ENCODE results near the gene PCSK6. TPM values are rescaled to one million over a fixed set of nuclear protein-coding genes. Genes with fewer than 3 reads are reported as not detected.

Gene PCSK6
- total RNA-seq, 1 donor from 2014 or later, result 0.40 TPM

GRCh38 chr15:101526442-101526841, 36.9 kb upstream of the PCSK6 start:
- H3K4me3 Mint-ChIP-seq (ENCODE audit: unreplicated experiment), result no peak overlapping the region
- H3K27me3 Mint-ChIP-seq (ENCODE audit: low read depth), result peaks cover 36% of the 10 kb centered on the region
- H3K27ac Mint-ChIP-seq (ENCODE audit: unreplicated experiment), result no peak overlapping the region
- H3K4me1 Mint-ChIP-seq (ENCODE audit: low read depth), result peaks cover 4% of the 10 kb centered on the region
- TF ChIP-seq CTCF (IDR thresholded peaks at IDR 0.05), result no peak
- no peaks in the 10 kb centered on the region for H3K9me3 Mint-ChIP-seq (ENCODE audit: low read depth)
- DNase-seq (ENCODE audit: low spot score), result no peak
- no peaks in the 10 kb centered on the region for H3K36me3 Mint-ChIP-seq (ENCODE audit: low read depth)

GRCh38 chr15:101526021-101526420, 36.5 kb upstream of the PCSK6 start:
- peaks cover 4% of the 10 kb centered on the region for H3K4me1 Mint-ChIP-seq (ENCODE audit: low read depth)
- no peaks in the 10 kb centered on the region for H3K36me3 Mint-ChIP-seq (ENCODE audit: low read depth)
- no peak for DNase-seq (ENCODE audit: low spot score)
- H3K27me3 Mint-ChIP-seq (ENCODE audit: low read depth), result peaks cover 38% of the 10 kb centered on the region
- no peak overlapping the region for H3K27ac Mint-ChIP-seq (ENCODE audit: unreplicated experiment)
- no peak overlapping the region for H3K4me3 Mint-ChIP-seq (ENCODE audit: unreplicated experiment)
- no peak for TF ChIP-seq CTCF (IDR thresholded peaks at IDR 0.05)
- no peaks in the 10 kb centered on the region for H3K9me3 Mint-ChIP-seq (ENCODE audit: low read depth)

GRCh38 chr15:101525087-101525669, 35.7 kb upstream of the PCSK6 start:
- Mint-ChIP-seq H3K9me3 (ENCODE audit: low read depth) (peaks cover 1% of the 10 kb centered on the region), H3K36me3 (ENCODE audit: low read depth) (no peaks in the 10 kb centered on the region), H3K4me1 (ENCODE audit: low read depth) (peaks cover 4% of the 10 kb centered on the region), H3K4me3 (ENCODE audit: unreplicated experiment) (no peak overlapping the region), H3K27ac (ENCODE audit: unreplicated experiment) (no peak overlapping the region), H3K27me3 (ENCODE audit: low read depth) (peaks cover 38% of the 10 kb centered on the region)
- TF ChIP-seq CTCF (IDR thresholded peaks at IDR 0.05), result no peak
- DNase-seq (ENCODE audit: low spot score), result no peak

- no peak for DNase-seq (ENCODE audit: low spot score)
- peaks cover 4% of the 10 kb centered on the region for H3K4me1 Mint-ChIP-seq (ENCODE audit: low read depth)
- H3K27ac Mint-ChIP-seq (ENCODE audit: unreplicated experiment), result no peak overlapping the region
- peaks cover 12% of the 10 kb centered on the region for H3K9me3 Mint-ChIP-seq (ENCODE audit: low read depth)
- H3K4me3 Mint-ChIP-seq (ENCODE audit: unreplicated experiment), result no peak overlapping the region
- H3K27me3 Mint-ChIP-seq (ENCODE audit: low read depth), result peaks cover 37% of the 10 kb centered on the region
- H3K36me3 Mint-ChIP-seq (ENCODE audit: low read depth), result peaks cover 1% of the 10 kb centered on the region
- no peak for TF ChIP-seq CTCF (IDR thresholded peaks at IDR 0.05)
Measured at GRCh38 chr15:101523560-101523940, 34.0 kb upstream of the PCSK6 start.

GRCh38 chr15:101522621-101523559, 33.4 kb upstream of the PCSK6 start:
- DNase-seq (ENCODE audit: low spot score), result no peak
- H3K4me1 Mint-ChIP-seq (ENCODE audit: low read depth), result peaks cover under 1% of the 10 kb centered on the region
- peaks cover 17% of the 10 kb centered on the region for H3K9me3 Mint-ChIP-seq (ENCODE audit: low read depth)
- H3K27ac Mint-ChIP-seq (ENCODE audit: unreplicated experiment), result no peak overlapping the region
- H3K36me3 Mint-ChIP-seq (ENCODE audit: low read depth), result peaks cover 6% of the 10 kb centered on the region
- no peak for TF ChIP-seq CTCF (IDR thresholded peaks at IDR 0.05)
- H3K27me3 Mint-ChIP-seq (ENCODE audit: low read depth), result peaks cover 39% of the 10 kb centered on the region
- H3K4me3 Mint-ChIP-seq (ENCODE audit: unreplicated experiment), result no peak overlapping the region
